K562 (cell line): ENCODE measurements around the gene TNPO2. TPM values are rescaled to one million over a fixed set of nuclear protein-coding genes. Genes with fewer than 3 reads are reported as not detected.

ENCODE experiments used
- ATAC-seq: fragments of 200-7000 bp; cut with Tn5 transposase; 3 replicates; pipeline ENCODE4 v1.9.1; 2020; ENCODE audit warnings: moderate library complexity
- BruUV-seq: library from RNA; stranded (reverse); fragments of 400-500 nt; replicated peaks from 2 replicates; lab custom pipeline; 2021; lab: Mats Ljungman, UMichigan
- CTCF ChIA-PET: fragments of 300-600 bp; formaldehyde crosslinking; extraction: SDS; loops from one replicate; lab custom pipeline; 2021; ENCODE audit warnings: low intra/inter-chr PET ratio; lab: Yijun Ruan, JAX
- POLR2A ChIA-PET: fragments of 300-600, 350-650 bp; sonication (Branson Sonifier 250); formaldehyde crosslinking; extraction: SDS; loops from one replicate; lab custom pipeline; 2021; ENCODE audit warnings: antibody characterized with exemption, inconsistent platforms; lab: Yijun Ruan, JAX
- DNase-seq, 4 experiments: peaks; one replicate each; pipeline versions ENCODE4 v3.0.0 to v3.0.0-alpha.2; 2011 to 2018; ENCODE audit warnings: low spot score in 3 of 4, mixed read lengths in 3 of 4; ENCODE audit errors: extremely low read depth in 1 of 4
- FAIRE-seq: peaks from 2 replicates; lab custom pipeline; 2011; peaks lifted over from hg19 to GRCh38; lab: Jason Lieb, UNC
- H2AFZ ChIP-seq: 2 replicates; pipeline ENCODE4 v1.6.0; 2011; ENCODE audit warnings: low read depth, low read length, control low read depth, inconsistent platforms
- H3K27ac ChIP-seq: fragments of 200-600 bp; 3 replicates; pipeline ENCODE4 v1.8.0; 2011; ENCODE audit warnings: low read depth, mild to moderate bottlenecking, control low read depth, inconsistent platforms, low read length, moderate library complexity, mixed read lengths; ENCODE audit errors: extremely low read depth
- H3K27me3 ChIP-seq, 2 experiments: fragments of 300-600 bp in 1 of 2; 2 replicates in 1 of 2; 3 replicates in 1 of 2; pipeline versions ENCODE4 v1.6.0 to v1.8.0; 2011; ENCODE audit warnings: inconsistent platforms in 2 of 2, low read length in 2 of 2, mild to moderate bottlenecking in 1 of 2, mixed read lengths in 1 of 2, moderate library complexity in 1 of 2; ENCODE audit not compliant: control insufficient read depth in 2 of 2, insufficient read depth in 2 of 2
- H3K36me3 ChIP-seq: fragments of 300-600 bp; 3 replicates; pipeline ENCODE4 v1.8.0; 2011; ENCODE audit warnings: mild to moderate bottlenecking, low read length, inconsistent platforms; ENCODE audit not compliant: control insufficient read depth, insufficient read depth
- H3K4me1 ChIP-seq, 2 experiments: fragments of 200-600 bp in 1 of 2; replicated peaks in 1 of 2; 2 replicates in 1 of 2; 3 replicates in 1 of 2; pipeline versions ENCODE4 v1.5.1 to v1.8.0; 2011; ENCODE audit warnings: inconsistent platforms in 2 of 2, low read length in 2 of 2, mild to moderate bottlenecking in 1 of 2, mixed read lengths in 1 of 2, moderate library complexity in 1 of 2; ENCODE audit not compliant: control insufficient read depth in 2 of 2, insufficient read depth in 2 of 2
- H3K4me2 ChIP-seq: 2 replicates; pipeline ENCODE4 v1.6.1; 2011; ENCODE audit warnings: low read length, control low read depth, inconsistent platforms, mixed read lengths; ENCODE audit not compliant: insufficient read depth
- H3K4me3 ChIP-seq: fragments of 200-600 bp; sonication (generic), shearing (Covaris generic); 2 replicates; pipeline ENCODE4 v1.5.1; 2016; ENCODE audit warnings: control low read depth, inconsistent platforms
- H3K79me2 ChIP-seq: fragments of 200-600 bp; 3 replicates; pipeline ENCODE4 v1.8.0; 2011; ENCODE audit warnings: low read length, inconsistent platforms; ENCODE audit not compliant: control insufficient read depth, insufficient read depth
- H3K9ac ChIP-seq, 2 experiments: 2 replicates each; pipeline versions ENCODE4 v1.6.0 to v1.6.1; 2011; ENCODE audit warnings: low read depth in 2 of 2, low read length in 2 of 2, control low read depth in 1 of 2, inconsistent platforms in 1 of 2, mild to moderate bottlenecking in 1 of 2, mixed read lengths in 1 of 2; ENCODE audit not compliant: insufficient read depth in 1 of 2
- H3K9me1 ChIP-seq: one replicate; pipeline ENCODE4 v1.6.0; 2011; ENCODE audit warnings: inconsistent platforms, mild to moderate bottlenecking, low read length, moderate library complexity; ENCODE audit not compliant: control insufficient read depth, insufficient read depth
- H3K9me3 ChIP-seq: replicated peaks from 2 replicates; pipeline ENCODE4 v1.5.1; 2011; ENCODE audit warnings: low read depth, low read length, inconsistent platforms; ENCODE audit not compliant: control insufficient read depth, insufficient read depth
- H4K20me1 ChIP-seq: replicated peaks from 2 replicates; pipeline ENCODE4 v1.6.1; 2011; ENCODE audit warnings: low read length, inconsistent platforms, mixed read lengths; ENCODE audit not compliant: control insufficient read depth, insufficient read depth
- SMC3 ChIP-seq: conservative IDR thresholded peaks from 2 replicates; pipeline ENCODE4 v1.6.1; 2011; ENCODE audit warnings: low read depth, low read length, improper control_type of control experiment; ENCODE audit not compliant: insufficient read depth
- TAF9B ChIP-seq: fragments of 450-650 bp; IDR thresholded peaks from 2 replicates; pipeline ENCODE4 v1.6.1; 2018; ENCODE audit warnings: mild to moderate bottlenecking; ENCODE audit not compliant: partially characterized antibody
- TAL1 ChIP-seq: fragments of 450-650 bp; IDR thresholded peaks from 2 replicates; pipeline ENCODE4 v1.6.1; 2016; ENCODE audit warnings: mild to moderate bottlenecking
- ZNF134 ChIP-seq: fragments of 250-450 bp; sonication (Bioruptor Pico); conservative IDR thresholded peaks from 2 replicates; pipeline ENCODE4 v1.4.0; 2020
- WGBS: fragments of 100-300 bp; shearing (Covaris generic); methylation state at CpG from one replicate; pipeline ENCODE4 v1.1.6; 2016; ENCODE audit warnings: low coverage, mixed read lengths; ENCODE audit not compliant: insufficient coverage; ENCODE audit errors: missing lambda C conversion rate; 5-methylcytosine and 5-hydroxymethylcytosine counted together
- in situ Hi-C: fragments of 300-500 bp; cut with MboI; formaldehyde crosslinking; loops from 4 replicates; pipeline ENCODE4 v1.15.0; 2018; ENCODE audit warnings: inconsistent platforms, mixed read lengths
- intact Hi-C: fragments of 100-400 bp; cut with micrococcal nuclease; formaldehyde crosslinking; loops from 2 replicates; pipeline ENCODE4 v1.14.2; 2022
- polyA plus RNA-seq, 8 experiments: library from polyadenylated mRNA; depleted of rRNA in 4 of 8; stranded (reverse) in 5 of 8; unstranded in 3 of 8; fragments of >200 nt; fragmentation: Nextera tagmentation in 2 of 8; fragmentation: Illumina TruSeq in 1 of 8; extraction: Ambion mirVana in 2 of 8; extraction: Trizol in 1 of 8; gene quantifications; 2 replicates each; pipeline versions ENCODE4 v1.2.1 to v1.2.3, GENCODE V29; 2011 to 2014; ENCODE audit warnings: inconsistent platforms in 1 of 8, missing spikeins in 1 of 8
- total RNA-seq, 7 experiments: library from RNA; depleted of rRNA in 6 of 7; stranded (reverse); fragments of >200 nt in 6 of 7; fragmentation: Illumina TruSeq in 2 of 7; extraction: Trizol in 2 of 7; gene quantifications; 2 replicates each; pipeline versions ENCODE4 v1.2.1 to v1.2.3, GENCODE V29; 2011 to 2021; ENCODE audit warnings: low replicate concordance in 1 of 7
- TF ChIP-seq, protein P1 (sequence below), 2 experiments: IDR thresholded peaks; 2 replicates each; pipeline ENCODE4 v1.6.1; 2012; ENCODE audit warnings: improper control_type of control experiment in 2 of 2, low read depth in 2 of 2, low read length in 2 of 2, borderline replicate concordance in 1 of 2
- TF ChIP-seq, protein P2 (sequence below): sonication (generic); formaldehyde crosslinking; IDR thresholded peaks from 2 replicates; pipeline ENCODE4 v1.8.0; 2022; ENCODE audit warnings: mild to moderate bottlenecking, missing genetic modification reagents

The TNPO2 gene
- total and polyA plus RNA-seq, 9 of the 15 experiments (the other 6 are each of a cell fraction or from before 2014, with no cell fraction given), result 6.0 to 126 (median 53.8) TPM

GRCh38 chr19:12766051-12766521, 42.4 kb upstream of the TNPO2 start:
- DNase-seq, result peak; percentile 44 to 72 (median 54)
- in situ Hi-C loops (loop anchor here (5.0 kb wide), 1 partner anchor 81 kb away; no protein-coding TSS in a partner anchor), intact Hi-C loops (no loop called here)
- Histone ChIP-seq H3K9ac (peak overlapping the region in 1 of 2 experiments; percentile 53; a peak in 2 of 4 replicates), H3K27me3 (no peaks in the 10 kb centered on the region), H3K27ac (no peak overlapping the region), H3K4me3 (peak overlapping the region; percentile 41), H3K79me2 (no peaks in the 10 kb centered on the region), H3K9me3 (no peaks in the 10 kb centered on the region), H3K4me2 (peak overlapping the region; percentile 69), H2AFZ (peak overlapping the region; percentile 77; the same call in 1 of the 2 replicates), H3K36me3 (peaks cover 6% of the 10 kb centered on the region; the same call in 1 of the 3 replicates), H3K9me1 (no peaks in the 10 kb centered on the region), H3K4me1 (peaks cover 0 to 29% of the 10 kb centered on the region in 2 experiments; a peak in 2 of 5 replicates), H4K20me1 (no peaks in the 10 kb centered on the region)
- 43% methylated on average over 30 of the region's 30 CpGs for WGBS
- no TSS peak for BruUV-seq
- ATAC-seq, result peak; percentile 95
- FAIRE-seq, result no peak
- CTCF ChIA-PET, result interaction anchor here (0.6 to 1.3 kb wide), 2 partner anchors 30 to 49 kb away, joined by 5 to 6 read pairs; no protein-coding TSS in a partner anchor
- POLR2A ChIA-PET, result interaction anchor here (0.6 to 3.9 kb wide), 5 partner anchors 9 to 50 kb away, joined by 3 to 27 read pairs (median 5); partner anchors contain the start of genes JUNB and TNPO2
- TF ChIP-seq ZNF134 (no peak), TAL1 (no peak), TAF9B (no peak), SMC3 (peak; percentile 29; the same call in 1 of the 2 replicates)
- TF ChIP-seq, protein P1, sequence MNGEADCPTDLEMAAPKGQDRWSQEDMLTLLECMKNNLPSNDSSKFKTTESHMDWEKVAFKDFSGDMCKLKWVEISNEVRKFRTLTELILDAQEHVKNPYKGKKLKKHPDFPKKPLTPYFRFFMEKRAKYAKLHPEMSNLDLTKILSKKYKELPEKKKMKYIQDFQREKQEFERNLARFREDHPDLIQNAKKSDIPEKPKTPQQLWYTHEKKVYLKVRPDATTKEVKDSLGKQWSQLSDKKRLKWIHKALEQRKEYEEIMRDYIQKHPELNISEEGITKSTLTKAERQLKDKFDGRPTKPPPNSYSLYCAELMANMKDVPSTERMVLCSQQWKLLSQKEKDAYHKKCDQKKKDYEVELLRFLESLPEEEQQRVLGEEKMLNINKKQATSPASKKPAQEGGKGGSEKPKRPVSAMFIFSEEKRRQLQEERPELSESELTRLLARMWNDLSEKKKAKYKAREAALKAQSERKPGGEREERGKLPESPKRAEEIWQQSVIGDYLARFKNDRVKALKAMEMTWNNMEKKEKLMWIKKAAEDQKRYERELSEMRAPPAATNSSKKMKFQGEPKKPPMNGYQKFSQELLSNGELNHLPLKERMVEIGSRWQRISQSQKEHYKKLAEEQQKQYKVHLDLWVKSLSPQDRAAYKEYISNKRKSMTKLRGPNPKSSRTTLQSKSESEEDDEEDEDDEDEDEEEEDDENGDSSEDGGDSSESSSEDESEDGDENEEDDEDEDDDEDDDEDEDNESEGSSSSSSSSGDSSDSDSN (IDR thresholded peaks at IDR 0.05; ENCODE audit: borderline replicate concordance in 1 of 2, low read depth in 2 of 2, low read length in 2 of 2), result 0 out of 4 replicates have a peak, but pooled peaks of 1 of the 2 experiments have one; percentile 39
- TF ChIP-seq, protein P2, sequence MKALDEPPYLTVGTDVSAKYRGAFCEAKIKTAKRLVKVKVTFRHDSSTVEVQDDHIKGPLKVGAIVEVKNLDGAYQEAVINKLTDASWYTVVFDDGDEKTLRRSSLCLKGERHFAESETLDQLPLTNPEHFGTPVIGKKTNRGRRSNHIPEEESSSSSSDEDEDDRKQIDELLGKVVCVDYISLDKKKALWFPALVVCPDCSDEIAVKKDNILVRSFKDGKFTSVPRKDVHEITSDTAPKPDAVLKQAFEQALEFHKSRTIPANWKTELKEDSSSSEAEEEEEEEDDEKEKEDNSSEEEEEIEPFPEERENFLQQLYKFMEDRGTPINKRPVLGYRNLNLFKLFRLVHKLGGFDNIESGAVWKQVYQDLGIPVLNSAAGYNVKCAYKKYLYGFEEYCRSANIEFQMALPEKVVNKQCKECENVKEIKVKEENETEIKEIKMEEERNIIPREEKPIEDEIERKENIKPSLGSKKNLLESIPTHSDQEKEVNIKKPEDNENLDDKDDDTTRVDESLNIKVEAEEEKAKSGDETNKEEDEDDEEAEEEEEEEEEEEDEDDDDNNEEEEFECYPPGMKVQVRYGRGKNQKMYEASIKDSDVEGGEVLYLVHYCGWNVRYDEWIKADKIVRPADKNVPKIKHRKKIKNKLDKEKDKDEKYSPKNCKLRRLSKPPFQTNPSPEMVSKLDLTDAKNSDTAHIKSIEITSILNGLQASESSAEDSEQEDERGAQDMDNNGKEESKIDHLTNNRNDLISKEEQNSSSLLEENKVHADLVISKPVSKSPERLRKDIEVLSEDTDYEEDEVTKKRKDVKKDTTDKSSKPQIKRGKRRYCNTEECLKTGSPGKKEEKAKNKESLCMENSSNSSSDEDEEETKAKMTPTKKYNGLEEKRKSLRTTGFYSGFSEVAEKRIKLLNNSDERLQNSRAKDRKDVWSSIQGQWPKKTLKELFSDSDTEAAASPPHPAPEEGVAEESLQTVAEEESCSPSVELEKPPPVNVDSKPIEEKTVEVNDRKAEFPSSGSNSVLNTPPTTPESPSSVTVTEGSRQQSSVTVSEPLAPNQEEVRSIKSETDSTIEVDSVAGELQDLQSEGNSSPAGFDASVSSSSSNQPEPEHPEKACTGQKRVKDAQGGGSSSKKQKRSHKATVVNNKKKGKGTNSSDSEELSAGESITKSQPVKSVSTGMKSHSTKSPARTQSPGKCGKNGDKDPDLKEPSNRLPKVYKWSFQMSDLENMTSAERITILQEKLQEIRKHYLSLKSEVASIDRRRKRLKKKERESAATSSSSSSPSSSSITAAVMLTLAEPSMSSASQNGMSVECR (CRISPR knock-in tag), result 0 out of 2 replicates have a peak, but pooled peaks have one; percentile 19
